Esophagus squamous epithelium (tissue), 4 donors: ENCODE measurements around the gene RASA3.

Source experiments
- POLR2A ChIP-seq, 4 donors: fragments of 450-650 bp; IDR thresholded peaks; one replicate each; pipeline ENCODE4 v1.6.1; 2017; ENCODE audit warnings: antibody characterized with exemption in 4 of 4, mild to moderate bottlenecking in 4 of 4, moderate library complexity in 3 of 4
- TF ChIP-seq, protein P1 (sequence below), 6 experiments: fragments of 450-650 bp in 4 of 6; fragments of 200-600 bp in 2 of 6; sonication (generic) in 2 of 6; IDR thresholded peaks; one replicate each; pipeline ENCODE4 v1.5.1; 2016 to 2019; ENCODE audit warnings: antibody characterized with exemption in 6 of 6, mild to moderate bottlenecking in 4 of 6, moderate library complexity in 4 of 6

DNA sequence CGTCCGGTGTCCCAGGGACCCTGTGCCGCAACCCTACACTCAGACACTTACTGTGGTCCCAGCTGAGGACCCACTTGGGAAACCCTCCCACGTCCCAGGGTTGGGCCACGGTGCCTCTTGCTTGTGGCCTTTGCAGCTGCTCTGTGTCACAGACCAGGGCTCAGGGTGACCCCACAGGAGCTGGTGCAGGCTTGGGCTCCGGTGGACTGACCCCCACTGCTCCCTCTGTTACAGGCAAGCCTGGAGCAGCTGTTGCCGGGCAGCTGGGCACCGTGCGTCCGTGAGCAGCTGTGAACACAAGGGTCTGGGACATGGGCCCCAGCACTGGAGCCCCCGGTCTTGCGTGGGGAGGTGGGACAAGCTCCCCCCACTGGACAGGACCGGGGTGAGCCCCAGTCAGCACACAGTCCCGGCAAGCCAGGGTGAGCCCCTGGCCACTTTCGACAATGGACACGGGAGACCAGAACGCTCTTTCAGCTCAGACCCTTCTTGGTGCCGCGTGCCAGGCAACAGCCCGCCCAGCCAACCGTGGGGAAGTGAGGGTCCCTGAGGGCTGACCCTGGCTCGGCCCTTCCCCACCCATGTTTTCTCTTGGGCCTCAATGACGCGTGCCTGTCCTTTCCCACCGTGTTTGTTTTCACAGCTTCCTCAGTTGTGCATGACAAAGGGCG, 92.8 kb downstream of the RASA3 start:
- TF ChIP-seq, protein P1, sequence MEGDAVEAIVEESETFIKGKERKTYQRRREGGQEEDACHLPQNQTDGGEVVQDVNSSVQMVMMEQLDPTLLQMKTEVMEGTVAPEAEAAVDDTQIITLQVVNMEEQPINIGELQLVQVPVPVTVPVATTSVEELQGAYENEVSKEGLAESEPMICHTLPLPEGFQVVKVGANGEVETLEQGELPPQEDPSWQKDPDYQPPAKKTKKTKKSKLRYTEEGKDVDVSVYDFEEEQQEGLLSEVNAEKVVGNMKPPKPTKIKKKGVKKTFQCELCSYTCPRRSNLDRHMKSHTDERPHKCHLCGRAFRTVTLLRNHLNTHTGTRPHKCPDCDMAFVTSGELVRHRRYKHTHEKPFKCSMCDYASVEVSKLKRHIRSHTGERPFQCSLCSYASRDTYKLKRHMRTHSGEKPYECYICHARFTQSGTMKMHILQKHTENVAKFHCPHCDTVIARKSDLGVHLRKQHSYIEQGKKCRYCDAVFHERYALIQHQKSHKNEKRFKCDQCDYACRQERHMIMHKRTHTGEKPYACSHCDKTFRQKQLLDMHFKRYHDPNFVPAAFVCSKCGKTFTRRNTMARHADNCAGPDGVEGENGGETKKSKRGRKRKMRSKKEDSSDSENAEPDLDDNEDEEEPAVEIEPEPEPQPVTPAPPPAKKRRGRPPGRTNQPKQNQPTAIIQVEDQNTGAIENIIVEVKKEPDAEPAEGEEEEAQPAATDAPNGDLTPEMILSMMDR (IDR thresholded peaks at IDR 0.05): no peak
- no peak for TF ChIP-seq POLR2A (IDR thresholded peaks at IDR 0.05)
